ENCODE data around the gene RNF212. TPM values are rescaled to one million over a fixed set of nuclear protein-coding genes. Genes with fewer than 3 reads are reported as not detected.

Gene RNF212
- total and polyA plus RNA-seq, 2 experiments from 2014 or later = 8.4 to 10.4 TPM

DNA sequence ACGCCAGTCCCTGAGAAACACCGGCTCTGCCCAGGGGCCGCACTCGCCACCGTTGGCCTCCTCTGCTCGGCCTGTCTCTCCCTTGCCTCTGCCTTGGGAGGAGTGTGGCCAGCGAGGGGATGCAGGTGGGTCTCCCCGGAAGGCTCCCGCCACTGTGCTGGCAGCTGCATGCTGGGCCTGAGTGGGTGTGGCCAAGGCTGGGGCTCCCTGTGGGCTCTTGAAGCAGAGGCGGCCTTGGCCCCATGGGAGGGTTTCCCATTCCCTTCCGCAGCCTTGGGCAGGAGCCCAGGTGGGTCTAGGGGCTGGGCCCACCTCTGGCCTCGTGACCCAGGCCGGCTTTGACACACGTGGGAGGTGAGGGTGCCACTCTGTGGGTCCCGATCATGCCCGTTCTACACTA is 82.8 kb downstream of the RNF212 start:
- H3K4me3 ChIP-seq = no peak overlapping the region
- H3K36me3 ChIP-seq (replicated peaks; ENCODE audit: insufficient read depth, low read depth) = no peaks in the 10 kb centered on the region
- H3K79me2 ChIP-seq = no peaks in the 10 kb centered on the region
- no peak overlapping the region for H3K27ac ChIP-seq
- peaks cover 4% of the 10 kb centered on the region for H3K4me1 ChIP-seq (ENCODE audit: insufficient read depth)
- DNase-seq (ENCODE audit: low spot score) = no peak
- no peaks in the 10 kb centered on the region for H3K9me3 ChIP-seq (ENCODE audit: low read depth)
- 80% methylated on average over 15 of the region's 16 CpGs for WGBS (ENCODE audit: low lambda C conversion rate, missing lambda C conversion rate)
- H3K9me2 ChIP-seq (replicated peaks; ENCODE audit: insufficient read depth) = no peaks in the 10 kb centered on the region
- no peaks in the 10 kb centered on the region for H3K27me3 ChIP-seq
- TF ChIP-seq EZH2 (IDR thresholded peaks at IDR 0.05; ENCODE audit: borderline replicate concordance) = no peak
- no peak overlapping the region for H2AFZ ChIP-seq
- no peak overlapping the region for H3K4me2 ChIP-seq
- H4K20me1 ChIP-seq (ENCODE audit: insufficient read depth, poor library complexity, severe bottlenecking) = no peaks in the 10 kb centered on the region

- Histone ChIP-seq H3K27me3 (no peaks in the 10 kb centered on the region), H4K20me1 (ENCODE audit: insufficient read depth, poor library complexity, severe bottlenecking) (no peaks in the 10 kb centered on the region), H2AFZ (no peak overlapping the region), H3K4me1 (ENCODE audit: insufficient read depth) (peaks cover 4% of the 10 kb centered on the region), H3K9me2 (replicated peaks; ENCODE audit: insufficient read depth) (no peaks in the 10 kb centered on the region), H3K9me3 (ENCODE audit: low read depth) (no peaks in the 10 kb centered on the region), H3K4me2 (no peak overlapping the region), H3K27ac (no peak overlapping the region), H3K79me2 (no peaks in the 10 kb centered on the region), H3K4me3 (no peak overlapping the region), H3K36me3 (replicated peaks; ENCODE audit: insufficient read depth, low read depth) (no peaks in the 10 kb centered on the region)
- no peak for TF ChIP-seq EZH2 (IDR thresholded peaks at IDR 0.05; ENCODE audit: borderline replicate concordance)
- no peak for TF ChIP-seq CTCF (IDR thresholded peaks at IDR 0.05; ENCODE audit: poor library complexity)
- no peak for TF ChIP-seq EZH2phosphoT487 (IDR thresholded peaks at IDR 0.05; ENCODE audit: low read depth, severe bottlenecking, unreplicated experiment)
- no peak for DNase-seq (ENCODE audit: low spot score)
- WGBS (ENCODE audit: low lambda C conversion rate, missing lambda C conversion rate) = 79% methylated on average over 9 of the region's 12 CpGs
Observed at GRCh38 chr4:1030031-1030430, 83.3 kb downstream of the RNF212 start.

DNA sequence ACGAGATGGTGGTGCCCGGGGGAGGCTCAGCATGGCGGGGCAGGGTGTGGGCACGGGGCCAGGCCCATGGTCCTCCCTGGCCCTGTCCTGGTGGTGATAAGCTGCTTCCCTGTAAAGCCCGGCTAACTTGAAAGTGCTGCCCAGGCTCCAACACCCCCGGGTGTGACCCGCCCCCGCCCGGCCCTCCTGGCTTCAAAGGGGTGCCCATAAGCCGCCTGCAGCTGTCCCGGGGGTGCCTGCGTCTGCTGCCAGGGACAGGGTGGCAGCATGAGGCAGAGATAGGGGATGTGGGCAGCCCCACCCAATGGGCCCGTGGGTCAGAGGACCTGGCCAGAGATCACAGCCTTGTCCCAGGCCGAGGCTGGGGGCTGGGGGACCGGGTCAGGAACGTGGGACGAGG is 83.8 kb downstream of the RNF212 start:
- Histone ChIP-seq H4K20me1 (ENCODE audit: insufficient read depth, poor library complexity, severe bottlenecking) (no peaks in the 10 kb centered on the region), H3K4me1 (ENCODE audit: insufficient read depth) (peaks cover 4% of the 10 kb centered on the region), H2AFZ (no peak overlapping the region), H3K79me2 (no peaks in the 10 kb centered on the region), H3K27me3 (no peaks in the 10 kb centered on the region), H3K9me2 (replicated peaks; ENCODE audit: insufficient read depth) (no peaks in the 10 kb centered on the region), H3K4me2 (no peak overlapping the region), H3K4me3 (no peak overlapping the region), H3K9me3 (ENCODE audit: low read depth) (no peaks in the 10 kb centered on the region), H3K27ac (no peak overlapping the region), H3K36me3 (replicated peaks; ENCODE audit: insufficient read depth, low read depth) (no peaks in the 10 kb centered on the region)
- no peak for DNase-seq (ENCODE audit: low spot score)
- TF ChIP-seq EZH2phosphoT487 (IDR thresholded peaks at IDR 0.05; ENCODE audit: low read depth, severe bottlenecking, unreplicated experiment) (no peak), CTCF (IDR thresholded peaks at IDR 0.05; ENCODE audit: poor library complexity) (no peak)
- WGBS (ENCODE audit: low lambda C conversion rate, missing lambda C conversion rate) = 86% methylated on average over 15 of the region's 17 CpGs

DNA sequence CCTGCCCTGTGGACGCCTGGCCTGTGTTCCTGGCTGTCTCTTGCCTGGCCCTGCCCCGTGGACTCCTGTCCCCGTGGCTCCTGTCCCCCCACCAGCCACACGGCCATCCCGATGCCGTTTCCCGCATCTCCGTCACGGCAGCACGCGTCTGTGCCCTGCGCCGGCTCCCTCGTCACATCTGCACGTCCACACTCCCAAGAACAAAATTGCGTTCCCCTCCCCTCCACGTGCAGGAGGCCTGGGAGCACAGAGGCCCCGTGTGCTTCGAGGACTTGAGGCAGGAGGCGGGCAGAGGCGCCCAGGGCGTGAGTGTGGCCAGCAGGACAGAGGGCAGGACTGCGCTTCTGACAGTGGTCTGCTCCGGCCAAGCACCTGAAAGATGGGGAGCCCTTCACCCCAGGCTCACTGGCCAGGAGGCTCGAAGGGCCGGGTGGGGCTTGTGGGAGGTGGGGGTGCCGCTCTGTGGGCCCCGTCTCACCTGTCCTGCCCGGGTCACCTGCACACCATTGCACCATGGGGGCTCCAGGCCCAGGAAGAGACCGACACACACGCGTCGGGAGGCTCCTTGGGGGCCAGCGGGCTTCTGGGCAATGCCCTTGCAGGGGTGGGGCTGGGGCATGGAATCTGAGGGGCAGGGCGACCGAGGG is 84.7 kb downstream of the RNF212 start:
- WGBS (ENCODE audit: low lambda C conversion rate, missing lambda C conversion rate) = 83% methylated on average over 24 of the region's 36 CpGs
- Histone ChIP-seq H3K9me3 (ENCODE audit: low read depth) (no peaks in the 10 kb centered on the region), H4K20me1 (ENCODE audit: insufficient read depth, poor library complexity, severe bottlenecking) (no peaks in the 10 kb centered on the region), H3K27ac (no peak overlapping the region), H3K9me2 (replicated peaks; ENCODE audit: insufficient read depth) (no peaks in the 10 kb centered on the region), H3K4me3 (no peak overlapping the region), H3K36me3 (replicated peaks; ENCODE audit: insufficient read depth, low read depth) (no peaks in the 10 kb centered on the region), H3K79me2 (no peaks in the 10 kb centered on the region), H3K4me2 (no peak overlapping the region), H3K4me1 (ENCODE audit: insufficient read depth) (no peaks in the 10 kb centered on the region), H2AFZ (no peak overlapping the region), H3K27me3 (no peaks in the 10 kb centered on the region)
- TF ChIP-seq EZH2 (IDR thresholded peaks at IDR 0.05; ENCODE audit: borderline replicate concordance) (no peak), EZH2phosphoT487 (IDR thresholded peaks at IDR 0.05; ENCODE audit: low read depth, severe bottlenecking, unreplicated experiment) (no peak), CTCF (IDR thresholded peaks at IDR 0.05; ENCODE audit: poor library complexity) (no peak)
- no peak for DNase-seq (ENCODE audit: low spot score)
